GM12878 (cell line): ENCODE data around the gene CCN5. TPM values are rescaled to one million over a fixed set of nuclear protein-coding genes. Genes with fewer than 3 reads are reported as not detected.

Experiments
- ATAC-seq: fragments of 200-7000 bp; cut with Tn5 transposase; 3 replicates; pipeline ENCODE4 v1.9.1; 2020; ENCODE audit warnings: mild to moderate bottlenecking, moderate library complexity
- BruUV-seq: library from RNA; stranded (reverse); fragments of 400-500 nt; replicated peaks from 2 replicates; lab custom pipeline; 2021; lab: Mats Ljungman, UMichigan
- CTCF ChIA-PET: fragments of 300-600 bp; sonication (Branson Sonifier 250); formaldehyde crosslinking; extraction: SDS; loops from one replicate; lab custom pipeline; 2021; ENCODE audit warnings: inconsistent platforms; lab: Yijun Ruan, JAX
- POLR2A ChIA-PET: fragments of 350-600 bp; formaldehyde crosslinking; extraction: SDS; loops from one replicate; lab custom pipeline; 2021; ENCODE audit warnings: inconsistent platforms; lab: Charles Lee
- RAD21 ChIA-PET: fragments of 300-600 bp; sonication (Branson Sonifier 250); formaldehyde crosslinking; loops from one replicate; lab custom pipeline; 2023; ENCODE audit warnings: antibody characterized with exemption; ENCODE audit not compliant: unreplicated experiment; lab: Charles Lee
- SMC1A ChIA-PET: fragments of 300-600 bp; sonication (Branson Sonifier 250); formaldehyde crosslinking; loops from one replicate; lab custom pipeline; 2023; ENCODE audit not compliant: unreplicated experiment, uncharacterized antibody; lab: Charles Lee
- DNase-seq: peaks from one replicate; pipeline ENCODE4 v3.0.0-alpha.2; 2011; ENCODE audit warnings: low read depth, low spot score
- FAIRE-seq: peaks from 3 replicates; lab custom pipeline; 2011; peaks lifted over from hg19 to GRCh38; lab: Jason Lieb, UNC
- H2AFZ ChIP-seq: 2 replicates; pipeline ENCODE4 v1.6.0; 2011; ENCODE audit warnings: low read depth, low read length, control low read depth; ENCODE audit not compliant: control insufficient read depth
- H3K27ac ChIP-seq: 2 replicates; pipeline ENCODE4 v1.5.1; 2011; ENCODE audit warnings: control low read depth; ENCODE audit not compliant: control insufficient read depth, insufficient read depth
- H3K27me3 ChIP-seq, 2 experiments: replicated peaks in 1 of 2; 2 replicates each; pipeline versions ENCODE4 v1.6.0 to v1.6.1; 2011; ENCODE audit warnings: low read length in 1 of 2; ENCODE audit not compliant: control insufficient read depth in 2 of 2, insufficient read depth in 2 of 2
- H3K36me3 ChIP-seq, 2 experiments: 2 replicates each; pipeline ENCODE4 v1.5.1; 2011; ENCODE audit warnings: low read length in 1 of 2; ENCODE audit not compliant: control insufficient read depth in 2 of 2, insufficient read depth in 2 of 2
- H3K4me1 ChIP-seq: 2 replicates; pipeline ENCODE4 v1.6.1; 2011; ENCODE audit warnings: mild to moderate bottlenecking, low read length, moderate library complexity, mixed read lengths; ENCODE audit not compliant: control insufficient read depth, insufficient read depth
- H3K4me2 ChIP-seq: 2 replicates; pipeline ENCODE4 v1.6.0; 2011; ENCODE audit warnings: control low read depth; ENCODE audit not compliant: control insufficient read depth, insufficient read depth
- H3K4me3 ChIP-seq: fragments of 200-600 bp; sonication (generic); 2 replicates; pipeline ENCODE4 v1.5.1; 2016
- H3K79me2 ChIP-seq: 2 replicates; pipeline ENCODE4 v1.6.0; 2011; ENCODE audit warnings: low read length; ENCODE audit not compliant: control insufficient read depth, insufficient read depth
- H3K9ac ChIP-seq: 2 replicates; pipeline ENCODE4 v1.8.0; 2011; ENCODE audit warnings: low read length, control low read depth, mixed read lengths; ENCODE audit not compliant: control insufficient read depth, insufficient read depth
- H3K9me3 ChIP-seq: replicated peaks from 3 replicates; pipeline ENCODE4 v1.5.1; 2011; ENCODE audit warnings: mild to moderate bottlenecking, low read length; ENCODE audit not compliant: control insufficient read depth, insufficient read depth
- H4K20me1 ChIP-seq: 2 replicates; pipeline ENCODE4 v1.6.0; 2011; ENCODE audit not compliant: control insufficient read depth, insufficient read depth
- ATF2 ChIP-seq: IDR thresholded peaks from 2 replicates; pipeline ENCODE4 v1.6.1; 2012; ENCODE audit warnings: low read length, inconsistent platforms
- BCL11A ChIP-seq: IDR thresholded peaks from 2 replicates; pipeline ENCODE4 v1.6.1; 2011; ENCODE audit warnings: low read depth, low read length
- ELK1 ChIP-seq: IDR thresholded peaks from 2 replicates; pipeline ENCODE4 v1.6.1; 2012; ENCODE audit warnings: low read depth, low read length, improper control_type of control experiment
- FOXM1 ChIP-seq: IDR thresholded peaks from 2 replicates; pipeline ENCODE4 v1.6.1; 2012; ENCODE audit warnings: low read depth, mild to moderate bottlenecking, inconsistent platforms, low read length, moderate library complexity
- POLR2A ChIP-seq: IDR thresholded peaks from 2 replicates; pipeline ENCODE4 v1.6.1; 2011; ENCODE audit warnings: low read depth, mild to moderate bottlenecking, low read length
- POLR2AphosphoS5 ChIP-seq: IDR thresholded peaks from 2 replicates; pipeline ENCODE4 v1.6.1; 2011; ENCODE audit warnings: mild to moderate bottlenecking, low read length, inconsistent platforms
- SIX5 ChIP-seq: IDR thresholded peaks from 2 replicates; pipeline ENCODE4 v1.6.1; 2011; ENCODE audit warnings: mild to moderate bottlenecking, low read depth, low read length, moderate library complexity; ENCODE audit not compliant: severe bottlenecking
- SMAD1 ChIP-seq: fragments of 450-650 bp; IDR thresholded peaks from 2 replicates; pipeline ENCODE4 v1.6.1; 2018; ENCODE audit warnings: mild to moderate bottlenecking, low read depth; ENCODE audit not compliant: partially characterized antibody
- ZBTB40 ChIP-seq: fragments of 450-650 bp; IDR thresholded peaks from 2 replicates; pipeline ENCODE4 v1.6.1; 2016; ENCODE audit warnings: mild to moderate bottlenecking, moderate library complexity, borderline replicate concordance
- WGBS: methylation state at CpG from one replicate; pipeline ENCODE4 v1.1.6; 2016; ENCODE audit warnings: low lambda C conversion rate; ENCODE audit not compliant: insufficient replicate concordance, insufficient coverage; ENCODE audit errors: missing lambda C conversion rate; 5-methylcytosine and 5-hydroxymethylcytosine counted together
- in situ Hi-C: fragments of 300-500 bp; cut with MboI; formaldehyde crosslinking; loops from 9 replicates; pipeline ENCODE4 v1.14.3; 2018; ENCODE audit warnings: mixed read lengths
- intact Hi-C: fragments of 100-400 bp; cut with micrococcal nuclease; formaldehyde crosslinking; loops from one replicate; pipeline ENCODE4 v1.14.2; 2022; ENCODE audit not compliant: unreplicated experiment
- polyA plus RNA-seq, 11 experiments: library from polyadenylated mRNA; depleted of rRNA in 4 of 11; unstranded in 6 of 11; stranded (reverse) in 5 of 11; fragments of >200 nt; fragmentation: Nextera tagmentation in 4 of 11; fragmentation: Illumina TruSeq in 1 of 11; extraction: Ambion mirVana in 4 of 11; extraction: Trizol in 1 of 11; gene quantifications; 1 replicate in 1 of 11; 2 replicates in 10 of 11; pipeline versions ENCODE4 v1.2.1 to v1.2.3, GENCODE V29; 2011 to 2016; ENCODE audit warnings: inconsistent platforms in 2 of 11, missing spikeins in 2 of 11, low read depth in 1 of 11
- total RNA-seq, 4 experiments: library from RNA; depleted of rRNA in 3 of 4; stranded (reverse); fragments of >200 nt in 3 of 4; fragmentation: Illumina TruSeq in 1 of 4; extraction: Trizol in 1 of 4; gene quantifications; 2 replicates each; pipeline versions ENCODE4 v1.2.1 to v1.2.3, GENCODE V29; 2013 to 2021
- TF ChIP-seq, protein P1 (sequence below): fragments of 450-650 bp; IDR thresholded peaks from 2 replicates; pipeline ENCODE4 v1.6.1; 2016; ENCODE audit warnings: mild to moderate bottlenecking
- TF ChIP-seq, protein P2 (sequence below): fragments of 450-650 bp; IDR thresholded peaks from 2 replicates; pipeline ENCODE4 v1.6.1; 2017; ENCODE audit warnings: mild to moderate bottlenecking, moderate library complexity

Gene CCN5
- total and polyA plus RNA-seq, 10 of the 15 experiments (the other 5 are each of a cell fraction or from before 2014, with no cell fraction given), result 0.14 to 0.15 TPM; not detected in 8

- Histone ChIP-seq H3K27me3 (peaks cover 3 to 16% of the 10 kb centered on the region in 2 experiments; a peak in 3 of 4 replicates), H3K9ac (no peak overlapping the region), H3K4me1 (no peaks in the 10 kb centered on the region), H2AFZ (no peak overlapping the region), H3K79me2 (no peaks in the 10 kb centered on the region), H3K27ac (no peak overlapping the region), H3K4me3 (no peak overlapping the region), H4K20me1 (no peaks in the 10 kb centered on the region; the same call in 1 of the 2 replicates), H3K36me3 (no peaks in the 10 kb centered on the region), H3K9me3 (no peaks in the 10 kb centered on the region), H3K4me2 (no peak overlapping the region)
- ChIA-PET CTCF (interaction anchor here (0.7 kb wide), 1 partner anchor 59 kb away, joined by 4 read pairs; no protein-coding TSS in a partner anchor), POLR2A (no interaction called here), SMC1A (no interaction called here), RAD21 (no interaction called here)
- FAIRE-seq (no peak), ATAC-seq (no peak), DNase-seq (no peak)
- TF ChIP-seq ZBTB40 (no peak), POLR2AphosphoS5 (no peak), SIX5 (no peak), POLR2A (no peak), SMAD1 (no peak), BCL11A (no peak), FOXM1 (no peak), ELK1 (no peak), ATF2 (no peak)
- TF ChIP-seq, protein P1, sequence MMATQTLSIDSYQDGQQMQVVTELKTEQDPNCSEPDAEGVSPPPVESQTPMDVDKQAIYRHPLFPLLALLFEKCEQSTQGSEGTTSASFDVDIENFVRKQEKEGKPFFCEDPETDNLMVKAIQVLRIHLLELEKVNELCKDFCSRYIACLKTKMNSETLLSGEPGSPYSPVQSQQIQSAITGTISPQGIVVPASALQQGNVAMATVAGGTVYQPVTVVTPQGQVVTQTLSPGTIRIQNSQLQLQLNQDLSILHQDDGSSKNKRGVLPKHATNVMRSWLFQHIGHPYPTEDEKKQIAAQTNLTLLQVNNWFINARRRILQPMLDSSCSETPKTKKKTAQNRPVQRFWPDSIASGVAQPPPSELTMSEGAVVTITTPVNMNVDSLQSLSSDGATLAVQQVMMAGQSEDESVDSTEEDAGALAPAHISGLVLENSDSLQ, result no peak
- TF ChIP-seq, protein P2, sequence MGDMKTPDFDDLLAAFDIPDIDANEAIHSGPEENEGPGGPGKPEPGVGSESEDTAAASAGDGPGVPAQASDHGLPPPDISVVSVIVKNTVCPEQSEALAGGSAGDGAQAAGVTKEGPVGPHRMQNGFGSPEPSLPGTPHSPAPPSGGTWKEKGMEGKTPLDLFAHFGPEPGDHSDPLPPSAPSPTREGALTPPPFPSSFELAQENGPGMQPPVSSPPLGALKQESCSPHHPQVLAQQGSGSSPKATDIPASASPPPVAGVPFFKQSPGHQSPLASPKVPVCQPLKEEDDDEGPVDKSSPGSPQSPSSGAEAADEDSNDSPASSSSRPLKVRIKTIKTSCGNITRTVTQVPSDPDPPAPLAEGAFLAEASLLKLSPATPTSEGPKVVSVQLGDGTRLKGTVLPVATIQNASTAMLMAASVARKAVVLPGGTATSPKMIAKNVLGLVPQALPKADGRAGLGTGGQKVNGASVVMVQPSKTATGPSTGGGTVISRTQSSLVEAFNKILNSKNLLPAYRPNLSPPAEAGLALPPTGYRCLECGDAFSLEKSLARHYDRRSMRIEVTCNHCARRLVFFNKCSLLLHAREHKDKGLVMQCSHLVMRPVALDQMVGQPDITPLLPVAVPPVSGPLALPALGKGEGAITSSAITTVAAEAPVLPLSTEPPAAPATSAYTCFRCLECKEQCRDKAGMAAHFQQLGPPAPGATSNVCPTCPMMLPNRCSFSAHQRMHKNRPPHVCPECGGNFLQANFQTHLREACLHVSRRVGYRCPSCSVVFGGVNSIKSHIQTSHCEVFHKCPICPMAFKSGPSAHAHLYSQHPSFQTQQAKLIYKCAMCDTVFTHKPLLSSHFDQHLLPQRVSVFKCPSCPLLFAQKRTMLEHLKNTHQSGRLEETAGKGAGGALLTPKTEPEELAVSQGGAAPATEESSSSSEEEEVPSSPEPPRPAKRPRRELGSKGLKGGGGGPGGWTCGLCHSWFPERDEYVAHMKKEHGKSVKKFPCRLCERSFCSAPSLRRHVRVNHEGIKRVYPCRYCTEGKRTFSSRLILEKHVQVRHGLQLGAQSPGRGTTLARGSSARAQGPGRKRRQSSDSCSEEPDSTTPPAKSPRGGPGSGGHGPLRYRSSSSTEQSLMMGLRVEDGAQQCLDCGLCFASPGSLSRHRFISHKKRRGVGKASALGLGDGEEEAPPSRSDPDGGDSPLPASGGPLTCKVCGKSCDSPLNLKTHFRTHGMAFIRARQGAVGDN, result no peak
- no TSS peak for BruUV-seq
- 57% methylated on average over 12 of the region's 12 CpGs for WGBS
- intact Hi-C loops (no loop called here), in situ Hi-C loops (loop anchor here (10.0 kb wide), 1 partner anchor 121 kb away; no protein-coding TSS in a partner anchor)
Observed at GRCh38 chr20:44743916-44744655, 28.9 kb downstream of the CCN5 start.
